Measurements from ENCODE around the gene GADD45GIP1.

- TF ChIP-seq CTCF (conservative IDR thresholded peaks at IDR 0.05 in 1 of 2, IDR thresholded peaks at IDR 0.05 in 1 of 2; ENCODE audit: extremely low read depth in 1 of 2, insufficient read depth in 1 of 2, low read depth in 1 of 2, low read length in 2 of 2) (no peak), EZH2 (IDR thresholded peaks at IDR 0.05; ENCODE audit: borderline replicate concordance, low read length) (no peak)
Observed at GRCh38 chr19:13002166-13002898, 45.3 kb upstream of the GADD45GIP1 start.

Measured in mammary epithelial cell (primary cell).